KMS-11 (cell line): ENCODE data around the gene ZNRF4.

Source experiments
- H2AFZ ChIP-seq: fragments of 200-600 bp; sonication (generic); 2 replicates; pipeline ENCODE4 v1.6.1; 2016; ENCODE audit warnings: antibody characterized with exemption, mixed run types, low read depth
- H3K27ac ChIP-seq: fragments of 200-600 bp; sonication (generic); 2 replicates; pipeline ENCODE4 v1.6.1; 2016; ENCODE audit warnings: mild to moderate bottlenecking, mixed run types
- H3K27me3 ChIP-seq: fragments of 200-600 bp; sonication (generic); 2 replicates; pipeline ENCODE4 v1.6.1; 2017; ENCODE audit warnings: mild to moderate bottlenecking, low read depth, mixed run types, moderate library complexity; ENCODE audit not compliant: insufficient read depth
- H3K36me3 ChIP-seq: fragments of 200-600 bp; sonication (generic); 2 replicates; pipeline ENCODE4 v1.6.1; 2017; ENCODE audit warnings: mild to moderate bottlenecking, mixed run types; ENCODE audit not compliant: insufficient read depth
- H3K4me1 ChIP-seq: fragments of 200-600 bp; sonication (generic); 2 replicates; pipeline ENCODE4 v1.6.1; 2016; ENCODE audit warnings: mild to moderate bottlenecking, low read depth, mixed run types; ENCODE audit not compliant: poor library complexity, severe bottlenecking
- H3K4me2 ChIP-seq: fragments of 200-600 bp; sonication (generic); 2 replicates; pipeline ENCODE4 v1.7.0; 2016; ENCODE audit warnings: mild to moderate bottlenecking, mixed run types
- H3K4me3 ChIP-seq: fragments of 200-600 bp; sonication (generic); IDR thresholded peaks from 2 replicates; pipeline ENCODE4 v1.6.1; 2017; ENCODE audit warnings: low read depth, low read length, mixed read lengths; ENCODE audit not compliant: insufficient read depth
- H3K79me2 ChIP-seq: fragments of 200-600 bp; sonication (generic); 2 replicates; pipeline ENCODE4 v1.6.1; 2016; ENCODE audit warnings: low read depth, mixed run types; ENCODE audit not compliant: insufficient read depth
- H3K9ac ChIP-seq: fragments of 200-600 bp; sonication (generic); 2 replicates; pipeline ENCODE4 v1.6.1; 2016; ENCODE audit warnings: mild to moderate bottlenecking, mixed run types
- H4K20me1 ChIP-seq: fragments of 200-600 bp; sonication (generic); 2 replicates; pipeline ENCODE4 v1.6.1; 2016; ENCODE audit warnings: mild to moderate bottlenecking, mixed run types; ENCODE audit not compliant: insufficient read depth
- TF ChIP-seq, protein P1 (sequence below): fragments of 200-600 bp; sonication (generic); conservative IDR thresholded peaks from 2 replicates; pipeline ENCODE4 v1.6.1; 2017; ENCODE audit warnings: low read depth, mild to moderate bottlenecking, antibody characterized with exemption, low read length, moderate library complexity, mixed read lengths

The ZNRF4 gene

DNA sequence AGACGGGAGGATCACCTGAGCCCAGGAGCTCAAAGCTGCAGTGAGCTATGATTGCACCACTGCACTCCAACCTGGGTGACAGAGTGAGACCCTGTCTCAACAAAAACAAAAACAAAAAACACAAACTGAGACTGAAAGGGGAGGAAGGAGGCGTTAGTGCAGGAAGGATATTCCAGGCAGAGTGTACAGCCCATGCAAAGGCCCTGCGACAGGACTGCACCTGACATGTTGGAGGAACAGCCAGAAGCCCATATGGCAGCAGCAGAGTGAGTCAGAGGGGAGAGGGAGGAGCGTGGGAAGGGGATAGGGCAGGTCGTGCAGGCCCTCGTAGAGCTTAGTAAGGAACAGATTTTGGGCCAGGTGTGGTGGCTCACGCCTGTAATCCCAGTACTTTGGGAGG, 3.2 kb downstream of the ZNRF4 start:
- no peaks in the 10 kb centered on the region for H3K79me2 ChIP-seq
- H3K4me1 ChIP-seq: no peaks in the 10 kb centered on the region
- H3K4me2 ChIP-seq: no peak overlapping the region
- no peak overlapping the region for H2AFZ ChIP-seq
- TF ChIP-seq, protein P1, sequence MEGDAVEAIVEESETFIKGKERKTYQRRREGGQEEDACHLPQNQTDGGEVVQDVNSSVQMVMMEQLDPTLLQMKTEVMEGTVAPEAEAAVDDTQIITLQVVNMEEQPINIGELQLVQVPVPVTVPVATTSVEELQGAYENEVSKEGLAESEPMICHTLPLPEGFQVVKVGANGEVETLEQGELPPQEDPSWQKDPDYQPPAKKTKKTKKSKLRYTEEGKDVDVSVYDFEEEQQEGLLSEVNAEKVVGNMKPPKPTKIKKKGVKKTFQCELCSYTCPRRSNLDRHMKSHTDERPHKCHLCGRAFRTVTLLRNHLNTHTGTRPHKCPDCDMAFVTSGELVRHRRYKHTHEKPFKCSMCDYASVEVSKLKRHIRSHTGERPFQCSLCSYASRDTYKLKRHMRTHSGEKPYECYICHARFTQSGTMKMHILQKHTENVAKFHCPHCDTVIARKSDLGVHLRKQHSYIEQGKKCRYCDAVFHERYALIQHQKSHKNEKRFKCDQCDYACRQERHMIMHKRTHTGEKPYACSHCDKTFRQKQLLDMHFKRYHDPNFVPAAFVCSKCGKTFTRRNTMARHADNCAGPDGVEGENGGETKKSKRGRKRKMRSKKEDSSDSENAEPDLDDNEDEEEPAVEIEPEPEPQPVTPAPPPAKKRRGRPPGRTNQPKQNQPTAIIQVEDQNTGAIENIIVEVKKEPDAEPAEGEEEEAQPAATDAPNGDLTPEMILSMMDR: no peak
- H3K36me3 ChIP-seq: no peaks in the 10 kb centered on the region
- H3K27ac ChIP-seq: no peak overlapping the region
- H3K9ac ChIP-seq: no peak overlapping the region
- H3K27me3 ChIP-seq: peaks cover 24% of the 10 kb centered on the region
- no peak overlapping the region for H3K4me3 ChIP-seq
- H4K20me1 ChIP-seq: no peaks in the 10 kb centered on the region

DNA sequence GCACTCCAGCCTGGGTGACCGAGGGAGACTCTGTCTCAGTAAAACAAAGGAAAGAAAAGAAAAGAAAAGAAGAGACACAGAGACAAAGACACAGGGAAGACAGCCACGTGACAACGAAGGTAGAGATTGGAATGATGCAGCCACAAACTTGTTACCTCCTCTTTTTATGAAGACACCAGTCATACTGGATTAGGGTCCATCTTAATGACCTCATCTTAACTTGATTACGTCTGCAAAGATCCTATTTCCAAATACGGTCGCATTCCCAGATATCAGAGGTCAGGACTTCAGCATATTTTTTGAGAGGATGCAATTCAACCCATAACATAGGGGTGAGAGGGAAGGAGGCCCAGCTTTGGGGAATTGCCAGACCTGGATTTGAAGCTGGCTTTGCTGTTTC, 4.1 kb downstream of the ZNRF4 start:
- TF ChIP-seq, protein P1: no peak
- no peak overlapping the region for H2AFZ ChIP-seq
- peaks cover 27% of the 10 kb centered on the region for H3K27me3 ChIP-seq
- no peaks in the 10 kb centered on the region for H3K36me3 ChIP-seq
- no peak overlapping the region for H3K4me3 ChIP-seq
- no peak overlapping the region for H3K4me2 ChIP-seq
- H3K79me2 ChIP-seq: no peaks in the 10 kb centered on the region
- H3K27ac ChIP-seq: no peak overlapping the region
- no peak overlapping the region for H3K9ac ChIP-seq
- H3K4me1 ChIP-seq: no peaks in the 10 kb centered on the region
- H4K20me1 ChIP-seq: no peaks in the 10 kb centered on the region

DNA sequence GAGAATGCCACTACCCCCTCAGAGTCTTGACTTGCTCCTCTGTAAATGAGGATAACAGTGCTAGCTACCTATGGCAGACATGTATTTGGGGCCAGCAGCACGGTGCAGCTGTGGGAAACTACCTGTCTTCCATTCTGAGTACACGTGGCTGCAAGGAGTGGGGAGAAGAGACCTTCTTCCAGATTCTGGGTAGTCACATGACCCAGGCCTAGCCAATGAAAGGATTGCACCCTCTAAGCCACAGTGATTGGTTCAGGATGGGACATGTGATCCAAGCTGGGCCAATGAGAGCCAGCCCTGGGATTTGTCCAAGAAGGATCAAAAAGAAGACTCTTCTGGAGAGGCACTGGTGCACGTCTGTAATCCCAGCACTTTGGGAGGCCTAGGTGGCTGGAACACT, 5.5 kb downstream of the ZNRF4 start:
- no peaks in the 10 kb centered on the region for H3K4me1 ChIP-seq
- peaks cover 32% of the 10 kb centered on the region for H3K27me3 ChIP-seq
- no peaks in the 10 kb centered on the region for H3K36me3 ChIP-seq
- no peak overlapping the region for H3K9ac ChIP-seq
- H3K79me2 ChIP-seq: no peaks in the 10 kb centered on the region
- TF ChIP-seq, protein P1: no peak
- no peak overlapping the region for H3K4me2 ChIP-seq
- no peak overlapping the region; the same call in 1 of the 2 replicates for H2AFZ ChIP-seq
- H3K4me3 ChIP-seq: no peak overlapping the region
- no peaks in the 10 kb centered on the region for H4K20me1 ChIP-seq
- H3K27ac ChIP-seq: no peak overlapping the region

DNA sequence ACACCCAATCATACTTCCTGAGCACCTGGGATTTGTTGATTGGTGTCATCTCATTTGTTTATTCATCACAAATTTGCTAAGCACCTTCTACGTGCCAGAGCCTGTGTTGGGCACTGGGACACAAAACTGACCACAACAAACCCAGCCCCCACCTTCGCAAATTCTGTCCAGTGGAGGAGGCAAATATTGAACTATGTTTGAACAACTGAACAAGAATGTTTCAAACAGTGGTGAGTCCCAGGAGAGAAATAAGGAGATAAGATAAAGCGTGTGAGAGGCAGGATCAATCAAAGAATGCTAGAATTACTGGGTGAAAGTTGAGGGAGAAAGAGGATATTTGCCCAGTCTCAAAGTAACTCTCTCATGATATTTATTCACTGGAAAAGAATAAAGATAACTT, 8.7 kb downstream of the ZNRF4 start:
- Histone ChIP-seq H3K4me3 (no peak overlapping the region), H3K79me2 (no peaks in the 10 kb centered on the region), H3K27me3 (peaks cover 40% of the 10 kb centered on the region), H3K27ac (no peak overlapping the region), H3K4me1 (no peaks in the 10 kb centered on the region), H3K36me3 (no peaks in the 10 kb centered on the region), H3K4me2 (no peak overlapping the region), H3K9ac (no peak overlapping the region), H4K20me1 (no peaks in the 10 kb centered on the region), H2AFZ (no peak overlapping the region)
- TF ChIP-seq, protein P1: no peak

DNA sequence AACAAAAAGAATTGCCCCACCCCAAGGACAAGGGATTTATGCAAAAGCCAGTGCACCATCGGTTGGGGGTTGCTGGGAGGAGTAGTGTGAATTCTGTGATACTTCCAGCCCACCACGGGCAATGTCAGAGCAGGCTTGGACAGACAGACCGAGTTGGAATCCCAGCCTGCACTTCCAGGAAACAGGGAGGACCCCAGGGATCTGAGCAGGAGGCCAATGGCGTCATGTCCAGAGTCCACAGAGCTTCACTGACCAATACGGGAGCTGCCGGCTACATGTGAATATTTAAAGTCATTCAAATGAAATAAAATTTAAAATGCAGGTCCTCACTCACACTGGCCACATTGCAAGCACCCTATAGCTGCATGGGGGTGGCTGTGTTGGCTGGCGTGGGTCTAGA, 10.9 kb downstream of the ZNRF4 start:
- TF ChIP-seq, protein P1: no peak
- peaks cover 28% of the 10 kb centered on the region for H3K27me3 ChIP-seq
- H3K36me3 ChIP-seq: no peaks in the 10 kb centered on the region

More for the DNA sequence above, 10.9 kb downstream of the ZNRF4 start:
- Histone ChIP-seq H4K20me1 (no peaks in the 10 kb centered on the region), H3K9ac (no peak overlapping the region), H2AFZ (no peak overlapping the region), H3K27ac (no peak overlapping the region), H3K4me2 (no peak overlapping the region), H3K79me2 (no peaks in the 10 kb centered on the region), H3K4me1 (no peaks in the 10 kb centered on the region), H3K4me3 (no peak overlapping the region)
